ENCODE results near the gene SEMA4A. TPM values are rescaled to one million over a fixed set of nuclear protein-coding genes. Genes with fewer than 3 reads are reported as not detected.

The SEMA4A gene
- polyA plus RNA-seq, 1 of the 3 experiments (the other 2 are of a cell fraction), result 1.3 TPM

DNA sequence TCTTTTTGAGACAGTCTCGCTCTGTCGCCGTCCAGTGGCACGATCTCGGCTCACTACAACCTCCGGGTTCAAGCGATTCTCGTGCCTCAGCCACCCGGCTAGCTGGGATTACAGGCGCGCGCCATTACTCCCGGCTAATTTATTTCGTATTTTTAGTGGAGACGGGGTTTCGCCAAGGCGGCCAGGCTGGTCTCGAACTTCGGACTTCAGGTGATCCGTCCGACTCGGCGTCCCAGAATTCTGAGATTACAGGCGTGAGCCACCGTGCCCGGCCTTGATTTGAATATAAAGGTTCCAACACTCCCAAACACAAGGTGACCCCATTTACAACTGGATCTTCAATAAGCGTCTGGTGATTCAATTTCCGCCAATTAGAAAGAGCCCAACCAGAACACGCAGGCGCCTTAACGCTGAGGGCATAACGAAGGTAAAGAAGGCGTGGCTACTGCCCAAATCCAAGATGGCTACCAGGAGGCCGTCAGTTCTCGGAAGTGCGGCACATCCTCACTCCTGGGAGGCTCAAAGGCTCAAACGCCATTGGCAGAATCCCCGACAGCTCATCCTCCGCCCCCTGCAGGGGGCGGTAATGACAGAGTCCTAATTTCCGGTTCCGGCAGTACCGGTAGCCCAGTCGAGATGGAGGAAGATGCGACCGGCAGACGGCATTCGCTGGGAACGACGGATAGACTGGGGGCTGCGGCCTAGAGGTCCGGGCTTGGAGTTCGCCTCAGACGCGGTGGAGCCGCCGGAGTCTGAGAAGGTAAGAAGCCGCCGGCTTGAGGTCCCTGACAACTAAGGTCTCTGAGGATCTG, 40.3 kb downstream of the SEMA4A start, which contains the start of gene SLC25A44 (continued):
- TF ChIP-seq SIN3A (IDR thresholded peaks at IDR 0.05; ENCODE audit: borderline replicate concordance, low read depth, low read length) (peak; percentile 72; the same call in 1 of the 2 replicates), RFX5 (IDR thresholded peaks at IDR 0.05; ENCODE audit: low read length) (no peak), GABPA (IDR thresholded peaks at IDR 0.05; ENCODE audit: low read depth) (peak; percentile 94), MXI1 (IDR thresholded peaks at IDR 0.05; ENCODE audit: low read depth, low read length) (peak; percentile 78), RCOR1 (IDR thresholded peaks at IDR 0.05; ENCODE audit: low read length) (peak; percentile 16; the same call in 1 of the 2 replicates), FOSL2 (IDR thresholded peaks at IDR 0.05; ENCODE audit: borderline replicate concordance, low read depth) (no peak; the same call in 1 of the 2 replicates), EZH2phosphoT487 (IDR thresholded peaks at IDR 0.05; ENCODE audit: borderline replicate concordance, low read depth) (no peak), YY1 (IDR thresholded peaks at IDR 0.05; ENCODE audit: low read depth) (peak; percentile 98), SMC3 (IDR thresholded peaks at IDR 0.05; ENCODE audit: low read depth, low read length) (no peak), POLR2AphosphoS5 (IDR thresholded peaks at IDR 0.05; ENCODE audit: low read depth, low read length) (peak; percentile 90), JUND (IDR thresholded peaks at IDR 0.05) (no peak), TAF1 (IDR thresholded peaks at IDR 0.05; ENCODE audit: borderline replicate concordance, low read depth, low read length) (no peak; the same call in none of the 2 replicates), ZBTB33 (IDR thresholded peaks at IDR 0.05; ENCODE audit: borderline replicate concordance, low read depth) (no peak), TEAD4 (IDR thresholded peaks at IDR 0.05; ENCODE audit: borderline replicate concordance, insufficient read depth) (no peak)
- TF ChIP-seq, protein P1, sequence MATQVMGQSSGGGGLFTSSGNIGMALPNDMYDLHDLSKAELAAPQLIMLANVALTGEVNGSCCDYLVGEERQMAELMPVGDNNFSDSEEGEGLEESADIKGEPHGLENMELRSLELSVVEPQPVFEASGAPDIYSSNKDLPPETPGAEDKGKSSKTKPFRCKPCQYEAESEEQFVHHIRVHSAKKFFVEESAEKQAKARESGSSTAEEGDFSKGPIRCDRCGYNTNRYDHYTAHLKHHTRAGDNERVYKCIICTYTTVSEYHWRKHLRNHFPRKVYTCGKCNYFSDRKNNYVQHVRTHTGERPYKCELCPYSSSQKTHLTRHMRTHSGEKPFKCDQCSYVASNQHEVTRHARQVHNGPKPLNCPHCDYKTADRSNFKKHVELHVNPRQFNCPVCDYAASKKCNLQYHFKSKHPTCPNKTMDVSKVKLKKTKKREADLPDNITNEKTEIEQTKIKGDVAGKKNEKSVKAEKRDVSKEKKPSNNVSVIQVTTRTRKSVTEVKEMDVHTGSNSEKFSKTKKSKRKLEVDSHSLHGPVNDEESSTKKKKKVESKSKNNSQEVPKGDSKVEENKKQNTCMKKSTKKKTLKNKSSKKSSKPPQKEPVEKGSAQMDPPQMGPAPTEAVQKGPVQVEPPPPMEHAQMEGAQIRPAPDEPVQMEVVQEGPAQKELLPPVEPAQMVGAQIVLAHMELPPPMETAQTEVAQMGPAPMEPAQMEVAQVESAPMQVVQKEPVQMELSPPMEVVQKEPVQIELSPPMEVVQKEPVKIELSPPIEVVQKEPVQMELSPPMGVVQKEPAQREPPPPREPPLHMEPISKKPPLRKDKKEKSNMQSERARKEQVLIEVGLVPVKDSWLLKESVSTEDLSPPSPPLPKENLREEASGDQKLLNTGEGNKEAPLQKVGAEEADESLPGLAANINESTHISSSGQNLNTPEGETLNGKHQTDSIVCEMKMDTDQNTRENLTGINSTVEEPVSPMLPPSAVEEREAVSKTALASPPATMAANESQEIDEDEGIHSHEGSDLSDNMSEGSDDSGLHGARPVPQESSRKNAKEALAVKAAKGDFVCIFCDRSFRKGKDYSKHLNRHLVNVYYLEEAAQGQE (IDR thresholded peaks at IDR 0.05; ENCODE audit: low read depth, low read length), result no peak
- TF ChIP-seq, protein P2, sequence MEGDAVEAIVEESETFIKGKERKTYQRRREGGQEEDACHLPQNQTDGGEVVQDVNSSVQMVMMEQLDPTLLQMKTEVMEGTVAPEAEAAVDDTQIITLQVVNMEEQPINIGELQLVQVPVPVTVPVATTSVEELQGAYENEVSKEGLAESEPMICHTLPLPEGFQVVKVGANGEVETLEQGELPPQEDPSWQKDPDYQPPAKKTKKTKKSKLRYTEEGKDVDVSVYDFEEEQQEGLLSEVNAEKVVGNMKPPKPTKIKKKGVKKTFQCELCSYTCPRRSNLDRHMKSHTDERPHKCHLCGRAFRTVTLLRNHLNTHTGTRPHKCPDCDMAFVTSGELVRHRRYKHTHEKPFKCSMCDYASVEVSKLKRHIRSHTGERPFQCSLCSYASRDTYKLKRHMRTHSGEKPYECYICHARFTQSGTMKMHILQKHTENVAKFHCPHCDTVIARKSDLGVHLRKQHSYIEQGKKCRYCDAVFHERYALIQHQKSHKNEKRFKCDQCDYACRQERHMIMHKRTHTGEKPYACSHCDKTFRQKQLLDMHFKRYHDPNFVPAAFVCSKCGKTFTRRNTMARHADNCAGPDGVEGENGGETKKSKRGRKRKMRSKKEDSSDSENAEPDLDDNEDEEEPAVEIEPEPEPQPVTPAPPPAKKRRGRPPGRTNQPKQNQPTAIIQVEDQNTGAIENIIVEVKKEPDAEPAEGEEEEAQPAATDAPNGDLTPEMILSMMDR (IDR thresholded peaks at IDR 0.05), result peak; percentile 21; the same call in 1 of the 2 replicates
- TF ChIP-seq, protein P3, sequence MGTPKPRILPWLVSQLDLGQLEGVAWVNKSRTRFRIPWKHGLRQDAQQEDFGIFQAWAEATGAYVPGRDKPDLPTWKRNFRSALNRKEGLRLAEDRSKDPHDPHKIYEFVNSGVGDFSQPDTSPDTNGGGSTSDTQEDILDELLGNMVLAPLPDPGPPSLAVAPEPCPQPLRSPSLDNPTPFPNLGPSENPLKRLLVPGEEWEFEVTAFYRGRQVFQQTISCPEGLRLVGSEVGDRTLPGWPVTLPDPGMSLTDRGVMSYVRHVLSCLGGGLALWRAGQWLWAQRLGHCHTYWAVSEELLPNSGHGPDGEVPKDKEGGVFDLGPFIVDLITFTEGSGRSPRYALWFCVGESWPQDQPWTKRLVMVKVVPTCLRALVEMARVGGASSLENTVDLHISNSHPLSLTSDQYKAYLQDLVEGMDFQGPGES (IDR thresholded peaks at IDR 0.05; ENCODE audit: low read depth, low read length), result peak; percentile 28; the same call in 1 of the 2 replicates
- TF ChIP-seq, protein P4, sequence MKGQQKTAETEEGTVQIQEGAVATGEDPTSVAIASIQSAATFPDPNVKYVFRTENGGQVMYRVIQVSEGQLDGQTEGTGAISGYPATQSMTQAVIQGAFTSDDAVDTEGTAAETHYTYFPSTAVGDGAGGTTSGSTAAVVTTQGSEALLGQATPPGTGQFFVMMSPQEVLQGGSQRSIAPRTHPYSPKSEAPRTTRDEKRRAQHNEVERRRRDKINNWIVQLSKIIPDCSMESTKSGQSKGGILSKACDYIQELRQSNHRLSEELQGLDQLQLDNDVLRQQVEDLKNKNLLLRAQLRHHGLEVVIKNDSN (IDR thresholded peaks at IDR 0.05; ENCODE audit: borderline replicate concordance, low read depth), result no peak
